Fibroblast of lung (primary cell): ENCODE data around the gene LRRIQ1. TPM values are rescaled to one million over a fixed set of nuclear protein-coding genes. Genes with fewer than 3 reads are reported as not detected.

ENCODE experiments used
- DNase-seq, 2 donors: peaks; one replicate each; pipeline versions ENCODE4 v3.0.0 to v3.0.0-alpha.2; 2010; ENCODE audit warnings: low read depth in 2 of 2
- H2AFZ ChIP-seq: 2 replicates; pipeline ENCODE4 v1.5.1; 2012; ENCODE audit warnings: low read length, control low read depth, inconsistent platforms
- H3K27ac ChIP-seq: 2 replicates; pipeline ENCODE4 v1.5.1; 2011; ENCODE audit warnings: low read length, control low read depth; ENCODE audit not compliant: insufficient read depth
- H3K27me3 ChIP-seq: 2 replicates; pipeline ENCODE4 v1.5.1; 2011; ENCODE audit warnings: mild to moderate bottlenecking, low read length; ENCODE audit not compliant: control insufficient read depth, insufficient read depth
- H3K36me3 ChIP-seq: 2 replicates; pipeline ENCODE4 v1.5.1; 2011; ENCODE audit warnings: low read length; ENCODE audit not compliant: control insufficient read depth, insufficient read depth
- H3K4me1 ChIP-seq: 2 replicates; pipeline ENCODE4 v1.5.1; 2011; ENCODE audit warnings: low read length; ENCODE audit not compliant: control insufficient read depth, insufficient read depth; ENCODE audit errors: extremely low read depth
- H3K4me2 ChIP-seq: 2 replicates; pipeline ENCODE4 v1.5.1; 2011; ENCODE audit warnings: low read length, control low read depth; ENCODE audit not compliant: insufficient read depth; ENCODE audit errors: extremely low read depth
- H3K4me3 ChIP-seq, 4 experiments: fragments of 200-600 bp in 1 of 4; sonication (generic) in 1 of 4; replicated peaks in 1 of 4; 2 replicates each; pipeline ENCODE4 v1.5.1; 2011 to 2016; ENCODE audit warnings: low read length in 4 of 4, low read depth in 3 of 4, mild to moderate bottlenecking in 3 of 4, control low read depth in 2 of 4, inconsistent platforms in 1 of 4, mixed read lengths in 1 of 4; ENCODE audit not compliant: insufficient read depth in 1 of 4; ENCODE audit errors: control extremely low read depth in 1 of 4
- H3K79me2 ChIP-seq: 2 replicates; pipeline ENCODE4 v1.5.1; 2012; ENCODE audit warnings: mild to moderate bottlenecking, low read length, inconsistent platforms; ENCODE audit not compliant: control insufficient read depth, insufficient read depth
- H3K9ac ChIP-seq: 2 replicates; pipeline ENCODE4 v1.5.1; 2011; ENCODE audit warnings: mild to moderate bottlenecking, low read length, control low read depth; ENCODE audit not compliant: insufficient read depth
- H3K9me3 ChIP-seq: 2 replicates; pipeline ENCODE4 v1.5.1; 2012; ENCODE audit warnings: low read depth, low read length; ENCODE audit not compliant: control insufficient read depth, insufficient read depth
- H4K20me1 ChIP-seq: 2 replicates; pipeline ENCODE4 v1.5.1; 2011; ENCODE audit warnings: low read length; ENCODE audit not compliant: control insufficient read depth, insufficient read depth; ENCODE audit errors: extremely low read depth
- CTCF ChIP-seq, 2 donors: IDR thresholded peaks in 1 of 2; conservative IDR thresholded peaks in 1 of 2; 1 replicate in 1 of 2; 2 replicates in 1 of 2; pipeline ENCODE4 v1.5.1; 2011 to 2012; ENCODE audit warnings: low read length in 2 of 2, control low read depth in 1 of 2, inconsistent platforms in 1 of 2, low read depth in 1 of 2, mild to moderate bottlenecking in 1 of 2
- EZH2 ChIP-seq: IDR thresholded peaks from 2 replicates; pipeline ENCODE4 v1.5.1; 2012; ENCODE audit warnings: low read length, control low read depth, mild to moderate bottlenecking; ENCODE audit errors: missing control alignments
- polyA plus RNA-seq, 2 donors: library from polyadenylated mRNA; depleted of rRNA in 1 of 2; stranded (reverse) in 1 of 2; unstranded in 1 of 2; fragments of >200 nt; gene quantifications; 2 replicates each; pipeline ENCODE4 v1.2.1, GENCODE V29; 2011 to 2012; ENCODE audit warnings: missing spikeins in 1 of 2
- total RNA-seq: library from RNA; depleted of rRNA; stranded (reverse); fragments of >200 nt; gene quantifications from 2 replicates; pipeline ENCODE4 v1.2.1, GENCODE V29; 2014

The LRRIQ1 gene
- total and polyA plus RNA-seq, 2 donors (not counting 1 experiment from before 2014, with no cell fraction given): under 0.01 to 0.33 TPM

DNA sequence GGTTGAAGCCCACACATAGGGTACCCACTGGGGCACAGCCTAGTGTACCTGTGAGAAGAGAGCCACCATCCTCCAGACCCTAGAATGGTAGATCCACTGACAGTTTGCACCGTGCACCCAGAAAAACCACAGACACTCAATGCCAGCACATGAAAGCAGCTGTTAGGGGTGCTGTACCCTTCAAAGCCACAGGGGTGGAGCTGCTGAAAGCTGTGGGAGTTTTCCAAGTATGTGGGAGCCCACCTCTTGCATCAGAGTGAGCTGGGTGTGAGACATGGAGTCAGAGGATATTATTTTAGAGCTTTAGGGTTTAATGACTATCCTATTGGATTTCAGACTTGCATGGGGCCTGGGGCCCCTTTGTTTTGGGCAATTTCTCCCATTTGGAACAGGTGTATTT is 30.5 kb upstream of the LRRIQ1 start:
- no peak overlapping the region for H3K9ac ChIP-seq
- no peaks in the 10 kb centered on the region for H3K27me3 ChIP-seq

DNA sequence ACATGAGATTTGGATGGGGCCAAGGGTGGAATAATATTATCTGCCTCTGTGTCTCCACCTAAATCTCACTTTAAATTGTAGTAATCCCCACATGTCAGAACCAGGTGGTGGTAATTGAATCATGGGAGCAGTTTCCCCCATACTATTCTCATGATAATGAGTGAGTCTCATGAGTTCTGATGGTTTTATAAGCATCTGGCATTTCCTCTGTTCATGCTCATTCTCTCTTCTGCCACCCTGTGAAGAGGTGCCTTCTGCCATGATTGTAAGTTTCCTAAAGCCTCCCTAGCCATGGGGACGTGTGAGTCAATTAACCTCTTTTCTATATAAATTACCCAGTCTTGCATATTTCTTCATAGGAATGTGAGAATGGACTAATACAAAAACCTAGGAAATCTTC is 29.9 kb upstream of the LRRIQ1 start:
- Histone ChIP-seq H3K79me2 (no peaks in the 10 kb centered on the region), H3K4me2 (no peak overlapping the region), H3K4me3 (no peak overlapping the region), H3K36me3 (no peaks in the 10 kb centered on the region), H3K27ac (no peak overlapping the region), H3K9me3 (no peaks in the 10 kb centered on the region), H4K20me1 (no peaks in the 10 kb centered on the region), H3K27me3 (no peaks in the 10 kb centered on the region), H3K4me1 (no peaks in the 10 kb centered on the region), H2AFZ (no peak overlapping the region), H3K9ac (no peak overlapping the region)
- TF ChIP-seq CTCF (conservative IDR thresholded peaks at IDR 0.05 in 1 of 2, IDR thresholded peaks at IDR 0.05 in 1 of 2; ENCODE audit: low read depth in 1 of 2, low read length in 2 of 2): no peak
- TF ChIP-seq EZH2: no peak
- no peak for DNase-seq

More for the DNA sequence above, 30.5 kb upstream of the LRRIQ1 start:
- Histone ChIP-seq H3K4me3 (no peak overlapping the region), H3K4me1 (no peaks in the 10 kb centered on the region), H3K9me3 (no peaks in the 10 kb centered on the region), H4K20me1 (no peaks in the 10 kb centered on the region), H2AFZ (no peak overlapping the region), H3K79me2 (no peaks in the 10 kb centered on the region), H3K4me2 (no peak overlapping the region), H3K27ac (no peak overlapping the region), H3K36me3 (no peaks in the 10 kb centered on the region)
- no peak for TF ChIP-seq CTCF (conservative IDR thresholded peaks at IDR 0.05 in 1 of 2, IDR thresholded peaks at IDR 0.05 in 1 of 2; ENCODE audit: low read depth in 1 of 2, low read length in 2 of 2)
- no peak for TF ChIP-seq EZH2
- no peak for DNase-seq

GRCh38 chr12:85007836-85008235 is 28.3 kb upstream of the LRRIQ1 start:
- H2AFZ ChIP-seq: no peak overlapping the region
- no peak overlapping the region for H3K4me2 ChIP-seq
- peak in 1 of 2 donors; percentile 82 for DNase-seq
- no peaks in the 10 kb centered on the region for H3K36me3 ChIP-seq
- no peaks in the 10 kb centered on the region for H3K4me1 ChIP-seq
- no peak for TF ChIP-seq EZH2
- no peak for TF ChIP-seq CTCF (conservative IDR thresholded peaks at IDR 0.05 in 1 of 2, IDR thresholded peaks at IDR 0.05 in 1 of 2; ENCODE audit: low read depth in 1 of 2, low read length in 2 of 2)
- no peaks in the 10 kb centered on the region for H3K27me3 ChIP-seq
- no peaks in the 10 kb centered on the region for H4K20me1 ChIP-seq
- H3K9ac ChIP-seq: no peak overlapping the region
- no peaks in the 10 kb centered on the region for H3K9me3 ChIP-seq
- H3K27ac ChIP-seq: no peak overlapping the region
- no peaks in the 10 kb centered on the region for H3K79me2 ChIP-seq
- no peak overlapping the region for H3K4me3 ChIP-seq
